GM19438 (cell line): ENCODE measurements around the gene CD79A.
"Not testable (repeated sequence)": the region's sequence is repeated elsewhere in the genome, so short reads cannot be mapped to it uniquely, and the experiment has no call there.

Source experiments
- ATAC-seq: cut with Tn5 transposase; IDR thresholded peaks from one replicate; pipeline ENCODE4 v1.9.1; 2021; ENCODE audit warnings: low read depth; ENCODE audit not compliant: unreplicated experiment

The CD79A gene

GRCh38 chr19:41904118-41904870, 27.2 kb downstream of the CD79A start:
- ATAC-seq: no peak

DNA sequence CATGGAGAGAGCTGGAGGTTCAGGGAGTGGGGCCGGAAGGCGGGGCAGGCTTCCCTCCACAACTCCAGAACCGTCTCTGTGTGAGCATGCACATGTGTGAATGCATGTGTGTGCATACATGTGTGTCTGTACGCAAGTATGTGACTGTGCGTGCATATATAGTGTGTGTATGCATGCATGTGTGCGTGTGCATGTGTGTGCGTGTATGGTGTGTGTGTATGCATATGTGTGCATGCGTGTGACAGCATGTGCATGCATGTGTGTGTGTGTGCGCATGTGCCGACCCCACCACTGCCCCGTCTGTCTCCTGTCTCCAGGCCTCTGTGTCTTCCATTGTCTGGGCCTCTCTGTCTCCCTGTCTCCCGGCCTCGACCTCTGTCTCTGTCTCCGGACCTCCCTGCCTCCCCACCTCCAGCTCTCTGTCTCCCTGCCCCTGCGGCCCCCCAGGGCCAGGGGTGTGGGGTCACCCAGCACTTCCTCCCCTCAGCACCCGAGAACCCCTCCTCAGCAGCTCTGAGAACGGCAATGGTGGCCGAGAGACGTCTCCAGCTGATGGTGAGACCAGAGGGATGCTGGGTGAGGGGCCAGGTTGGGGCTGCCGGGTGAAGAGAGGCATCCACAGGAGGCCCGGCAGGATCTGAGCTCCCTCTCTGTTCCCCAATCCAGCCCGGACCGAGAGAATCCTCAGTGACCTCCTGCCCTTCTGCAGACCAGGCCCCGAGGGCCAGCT, 28.4 kb downstream of the CD79A start:
- no peak for ATAC-seq

DNA sequence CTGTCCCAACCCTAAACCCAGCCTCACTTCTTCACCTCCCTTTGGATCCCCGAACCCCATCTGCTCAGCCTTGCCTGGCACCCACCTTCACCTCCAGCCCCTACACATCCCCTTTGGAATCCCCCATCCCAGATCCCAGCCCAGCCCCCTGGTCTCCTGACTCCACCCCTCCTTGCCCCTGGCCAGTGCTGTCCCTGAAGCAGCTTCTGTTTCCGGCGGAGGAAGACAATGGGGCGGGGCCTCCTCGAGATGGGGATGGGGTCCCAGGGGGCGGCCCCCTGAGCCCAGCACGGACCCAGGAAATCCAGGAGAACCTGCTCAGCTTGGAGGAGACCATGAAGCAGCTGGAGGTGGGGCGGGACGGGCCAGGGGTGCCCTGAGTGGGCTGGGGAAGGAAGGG, 29.2 kb downstream of the CD79A start:
- no peak for ATAC-seq

DNA sequence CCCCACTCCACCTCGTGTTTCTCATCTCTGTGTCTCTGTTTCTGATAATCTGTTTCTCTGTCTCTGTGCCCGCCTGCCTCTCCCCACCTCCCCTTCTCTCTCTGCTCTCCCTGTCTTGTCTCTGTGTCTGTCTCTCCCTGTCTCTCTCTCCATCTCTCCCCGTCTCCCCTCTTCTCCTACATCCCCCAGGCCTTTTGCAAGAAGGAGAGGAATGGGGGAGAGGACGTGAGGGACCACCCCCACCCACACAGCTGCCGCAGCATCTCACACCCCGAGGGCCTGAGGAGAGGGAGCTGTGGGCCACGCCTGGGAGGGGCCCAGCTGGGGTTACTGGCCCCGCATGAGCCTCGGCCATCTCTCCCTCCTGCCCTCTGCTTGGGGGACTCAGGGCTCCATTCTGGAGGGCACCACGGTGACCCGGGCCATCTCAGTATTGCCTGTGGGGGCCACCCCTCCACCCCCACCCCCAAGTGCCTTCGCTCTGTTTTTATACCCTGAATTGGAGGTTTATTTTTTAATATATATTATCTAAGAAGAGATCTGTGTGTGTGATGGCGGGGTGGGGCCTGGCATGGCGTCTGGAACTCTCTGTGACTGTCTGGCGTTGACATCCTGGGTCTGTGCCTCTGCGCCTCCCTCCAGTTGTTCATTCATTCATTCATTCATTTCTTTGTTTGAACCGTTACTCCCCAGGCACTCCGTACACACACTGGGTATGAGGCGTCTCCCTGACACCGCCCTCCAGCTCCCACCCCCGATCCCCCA, 30.0 kb downstream of the CD79A start:
- no peak for ATAC-seq

GRCh38 chr19:41907994-41908615, 31.0 kb downstream of the CD79A start:
- ATAC-seq: no peak

DNA sequence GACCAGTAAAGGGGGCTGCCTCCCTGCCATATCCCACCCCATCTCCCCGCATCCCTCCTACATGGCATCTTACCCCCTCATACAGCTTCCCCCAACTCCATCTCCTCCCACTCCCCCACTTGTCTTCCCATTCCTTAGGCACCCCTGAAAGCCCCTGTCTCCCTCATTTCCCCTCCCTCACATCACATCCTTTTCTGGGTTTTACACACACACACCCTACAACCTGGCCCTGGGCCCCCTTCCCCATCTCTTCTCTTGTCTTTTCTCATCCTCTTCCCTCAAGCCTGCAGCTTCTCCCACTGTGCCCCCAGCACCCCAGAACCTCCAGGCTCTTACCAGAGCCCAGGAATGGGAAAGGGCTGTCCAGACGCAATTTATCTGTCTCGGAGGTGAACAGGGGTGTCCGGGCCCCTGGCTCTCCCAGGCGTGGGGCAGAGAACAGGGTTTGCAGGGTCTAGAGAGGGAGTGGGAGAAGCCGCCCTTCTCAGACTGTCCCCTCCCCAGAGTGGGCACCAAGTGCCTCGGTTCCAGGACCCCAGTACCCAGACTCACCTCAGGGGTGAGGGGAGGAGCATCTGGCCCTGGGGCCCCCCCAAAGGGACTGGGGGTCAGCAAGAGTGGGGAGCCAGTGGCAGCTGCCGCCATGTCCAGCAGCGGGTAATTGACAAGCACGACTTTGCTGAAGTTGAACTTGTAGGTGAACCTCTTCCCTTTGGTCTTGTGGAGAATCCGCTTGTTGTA, 31.8 kb downstream of the CD79A start:
- ATAC-seq: no peak

DNA sequence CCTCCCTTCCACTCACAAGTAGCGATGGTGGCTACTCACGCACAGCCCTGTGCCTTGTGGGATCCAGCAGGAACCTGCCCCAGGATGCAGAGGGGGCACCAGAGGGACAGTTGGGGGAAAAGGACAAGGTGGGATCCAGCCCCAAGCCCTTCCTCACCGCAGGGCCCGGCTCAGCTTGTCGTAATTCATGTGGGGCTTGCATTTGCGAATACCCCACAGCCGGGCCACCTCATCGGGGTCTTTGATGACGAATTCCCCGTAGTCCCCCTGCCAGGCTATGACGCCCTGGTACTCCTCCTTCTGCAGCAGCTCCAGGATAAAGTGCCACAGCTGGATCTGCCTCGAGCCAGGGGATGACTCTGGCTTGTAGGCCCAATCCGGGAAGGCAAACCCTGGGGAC, 32.6 kb downstream of the CD79A start:
- no peak for ATAC-seq

- ATAC-seq: no peak
Observed at GRCh38 chr19:41910240-41910991, 33.3 kb downstream of the CD79A start.

- ATAC-seq: no peak
Observed at GRCh38 chr19:41910992-41911888, 34.2 kb downstream of the CD79A start.

DNA sequence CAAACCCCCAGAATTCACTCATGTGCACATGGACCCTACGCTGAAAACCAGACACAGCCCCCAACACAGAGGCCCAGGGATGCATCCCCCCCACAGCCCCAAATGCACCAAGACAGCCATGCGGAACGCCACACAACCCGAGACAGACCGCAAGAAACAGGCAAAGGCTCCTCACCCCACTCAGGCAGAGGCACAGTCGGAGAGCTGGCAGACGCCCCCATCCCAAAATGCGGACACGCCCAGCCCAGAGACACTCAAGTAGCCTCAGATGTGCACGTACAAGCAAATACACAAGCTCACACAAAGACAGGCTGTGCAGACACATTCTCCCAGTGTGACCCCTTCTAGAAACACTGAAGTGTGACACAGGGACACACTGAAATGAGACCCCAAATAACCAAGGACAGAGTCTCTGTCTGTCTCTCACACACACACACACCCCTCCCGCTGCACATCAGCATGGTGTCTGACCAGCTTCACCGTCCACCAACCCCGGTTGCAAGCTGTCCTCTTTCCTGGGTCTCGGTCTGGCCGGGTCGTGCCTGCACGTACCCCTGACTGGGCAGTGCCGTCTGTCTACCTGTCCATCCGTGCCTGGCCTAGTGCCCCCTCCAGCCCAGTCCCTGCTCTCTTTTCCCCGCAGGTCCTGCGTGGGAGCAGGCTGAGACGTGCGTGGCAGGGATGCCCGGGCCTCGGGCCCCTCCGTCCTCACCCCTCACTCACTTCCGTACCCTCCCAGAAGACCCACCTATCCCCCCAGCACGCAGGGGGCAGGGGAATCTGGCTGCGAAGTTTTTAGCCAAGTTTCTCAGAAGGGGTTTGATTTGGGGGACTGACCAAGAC, 35.0 kb downstream of the CD79A start:
- no peak for ATAC-seq

- ATAC-seq: no peak
Observed at GRCh38 chr19:41912899-41913537, 35.9 kb downstream of the CD79A start.

DNA sequence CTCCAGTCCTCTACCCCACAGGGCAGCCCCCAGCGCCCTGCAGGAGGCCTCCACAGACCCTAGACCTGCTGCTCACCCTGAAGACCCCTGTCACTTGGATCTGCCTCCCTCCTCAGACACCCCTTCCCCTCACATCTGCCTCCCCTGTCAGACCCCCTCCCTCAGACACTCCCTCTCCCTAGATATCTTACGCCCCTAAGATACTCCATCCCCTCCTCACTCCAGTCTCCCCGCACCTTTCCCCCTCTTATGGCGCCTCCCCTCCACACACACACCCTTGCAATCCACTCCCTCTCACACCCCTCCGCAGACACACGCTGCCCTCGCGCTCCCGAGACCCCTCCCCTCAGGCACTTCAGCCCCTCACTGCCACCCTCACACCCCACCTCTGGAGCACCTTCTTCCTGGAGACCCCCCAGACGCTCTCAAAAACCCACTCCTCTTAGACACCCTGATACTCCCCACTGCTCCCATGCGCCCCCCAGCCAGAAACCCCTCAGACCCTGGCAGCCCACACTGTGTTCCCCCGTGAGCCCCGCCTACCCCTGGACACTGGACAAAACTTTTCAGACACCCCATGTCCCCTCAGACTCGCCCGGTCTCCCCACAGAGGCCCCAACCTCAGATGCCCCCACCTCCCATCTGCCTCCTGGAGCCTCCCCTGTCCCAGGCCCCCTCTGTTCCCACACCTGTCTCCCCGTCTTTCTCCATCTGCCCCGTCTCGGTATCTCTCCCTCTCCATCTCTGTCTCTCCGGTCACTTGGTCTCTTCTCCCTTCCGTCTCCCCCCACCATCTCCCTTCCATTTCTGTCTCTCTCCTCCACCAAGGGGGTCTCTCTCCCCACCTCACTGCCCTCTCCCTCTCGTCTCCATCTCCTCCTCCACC, 36.7 kb downstream of the CD79A start:
- no peak for ATAC-seq

GRCh38 chr19:41914424-41914834, 37.4 kb downstream of the CD79A start:
- ATAC-seq: not testable (repeated sequence)

- no peak for ATAC-seq
Observed at GRCh38 chr19:41915021-41915775, 38.1 kb downstream of the CD79A start.

DNA sequence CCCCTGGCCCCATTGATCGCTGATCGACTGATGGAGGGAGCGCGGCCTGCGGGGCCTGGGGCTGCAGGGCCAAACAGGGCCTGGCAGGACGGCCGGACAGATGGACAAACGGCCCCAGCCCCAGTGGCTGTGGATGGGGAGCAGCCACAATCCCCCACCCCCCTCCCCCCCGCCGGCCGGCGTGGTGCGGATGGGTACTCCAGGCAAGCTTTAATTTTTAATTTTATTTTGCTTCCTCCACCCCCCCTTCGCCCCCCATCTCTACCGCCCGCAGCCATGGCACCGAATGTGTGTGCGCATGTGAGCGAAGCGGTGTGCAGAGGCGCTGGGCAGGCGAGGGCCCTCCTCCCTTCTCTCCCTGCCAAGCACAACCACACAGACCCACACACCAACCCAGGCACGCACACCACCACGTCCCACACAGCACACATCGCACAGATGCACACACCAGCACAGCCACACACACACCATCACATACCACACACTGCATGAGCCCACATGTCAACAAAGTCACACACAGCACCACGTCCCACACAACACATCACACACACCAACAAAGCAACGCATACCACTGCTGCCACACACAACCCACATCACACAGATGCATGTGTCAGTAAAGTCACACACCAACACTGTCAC, 38.8 kb downstream of the CD79A start:
- no peak for ATAC-seq
